Activated CD4-positive, alpha-beta T cell treated with anti-CD3 and anti-CD28 coated beads, Interleukin-10, Interleukin-2, amounts not matched to agents 100 ng/mL and 50 ng/mL, durations not matched to agents 16 hours and 8 hours (primary cell): ENCODE data around the gene PLP1.

Experiments
- DNase-seq: peaks from one replicate; pipeline ENCODE4 v3.0.0-alpha.2; 2020

The PLP1 gene

GRCh38 chrX:103831342-103831802 lies 54.7 kb downstream of the PLP1 start:
- peak; percentile 73 for DNase-seq

DNA sequence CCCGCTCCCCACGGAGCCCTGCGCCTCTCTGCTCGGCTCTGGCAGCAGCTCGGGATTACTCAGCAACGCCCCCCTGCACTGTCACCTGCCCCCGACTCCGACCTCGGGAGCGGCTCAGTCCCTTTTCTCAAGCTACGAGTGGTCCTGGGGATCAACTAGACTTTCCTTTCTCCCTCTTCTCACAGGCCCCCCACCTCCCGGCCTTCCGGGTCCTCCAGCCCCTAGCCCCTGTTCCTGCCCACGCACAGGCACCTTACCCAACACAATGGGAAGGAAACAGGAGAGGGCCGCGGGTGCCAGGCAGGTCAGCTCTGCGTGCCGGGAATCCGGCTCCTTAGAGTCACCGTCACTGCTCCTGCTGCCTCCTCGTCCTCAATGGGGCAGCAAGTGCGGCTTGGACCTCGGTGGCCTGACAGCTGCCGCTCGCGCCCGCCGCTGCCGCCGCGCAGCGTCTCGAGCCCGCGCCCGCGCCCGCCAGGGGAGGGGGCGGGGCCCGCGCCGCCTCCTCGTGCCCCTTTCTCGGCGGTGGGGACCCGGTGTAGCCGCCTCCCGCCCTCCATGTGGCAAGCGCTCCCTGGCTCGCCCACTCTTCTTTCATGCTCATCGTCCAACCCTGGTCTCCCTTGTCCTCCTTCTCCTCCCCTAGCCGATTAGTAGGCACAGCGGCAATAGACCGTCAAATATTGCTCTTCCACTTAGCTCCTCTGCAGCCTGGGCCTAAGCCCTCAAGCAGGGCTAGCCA lies 55.3 kb downstream of the PLP1 start, which contains the start of gene RAB9B:
RAB9B (minus strand) TSS at position 455 of the 742 bp plus-strand sequence. CDS start 6,473 bp downstream, outside the sequence.
- DNase-seq: peak; percentile 15

DNA sequence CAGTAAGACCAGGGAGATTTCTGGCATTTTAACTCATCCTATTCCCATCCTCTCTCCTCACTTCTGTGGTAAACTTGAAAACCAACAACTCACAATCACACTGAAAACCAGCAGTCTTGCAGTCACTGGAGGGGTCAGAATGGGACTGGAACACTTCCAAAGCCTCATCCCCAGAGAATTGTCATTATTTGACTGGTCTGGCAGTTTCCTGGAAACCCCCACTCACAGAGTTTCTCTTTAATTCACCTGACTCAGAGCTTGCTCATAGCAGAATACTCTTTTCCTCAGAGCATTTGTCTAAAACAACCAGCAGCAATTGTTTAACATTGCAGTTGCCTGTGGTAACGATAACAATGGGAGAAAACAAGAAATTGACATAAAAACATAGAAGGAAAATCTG lies 62.8 kb downstream of the PLP1 start:
- peak; percentile 44 for DNase-seq
